NCI-H2107 (cell line): ENCODE measurements around the gene SLC25A40.
"Not testable (repeated sequence)": the region's sequence is repeated elsewhere in the genome, so short reads cannot be mapped to it uniquely, and the experiment has no call there.

ENCODE experiments used
- DNase-seq: peaks from one replicate; lab custom pipeline; 2025; lab: John Stamatoyannopoulos, UW

The SLC25A40 gene

GRCh38 chr7:87876040-87876868 is at the start of gene SLC25A40, which contains the start of gene DBF4:
Gene SLC25A40, minus strand, starts transcription at chr7:87876360. Its CDS starts 17,633 bp downstream, at chr7:87858727.
Gene DBF4, plus strand, starts transcription at chr7:87876493. Its CDS starts 240 bp downstream, at chr7:87876733.
- DNase-seq = peak; percentile 91

- DNase-seq = not testable (repeated sequence)
Observed at GRCh38 chr7:87922759-87923395, 46.7 kb upstream of the SLC25A40 start.

GRCh38 chr7:87920578-87920977 is 44.4 kb upstream of the SLC25A40 start:
- no peak for DNase-seq

GRCh38 chr7:87919875-87920274 is 43.7 kb upstream of the SLC25A40 start:
- no peak for DNase-seq

- DNase-seq = no peak
Observed at GRCh38 chr7:87918740-87919139, 42.6 kb upstream of the SLC25A40 start.

- no peak for DNase-seq
Observed at GRCh38 chr7:87912121-87912520, 36.0 kb upstream of the SLC25A40 start.

- not testable (repeated sequence) for DNase-seq
Observed at GRCh38 chr7:87908814-87909213, 32.7 kb upstream of the SLC25A40 start.

- not testable (repeated sequence) for DNase-seq
Observed at GRCh38 chr7:87907136-87907906, 31.2 kb upstream of the SLC25A40 start.

GRCh38 chr7:87899255-87899654 is 23.1 kb upstream of the SLC25A40 start:
- no peak for DNase-seq

- DNase-seq = no peak
Observed at GRCh38 chr7:87895363-87895762, 19.2 kb upstream of the SLC25A40 start.

GRCh38 chr7:87886875-87887274 is 10.7 kb upstream of the SLC25A40 start:
- DNase-seq = no peak

GRCh38 chr7:87885018-87885417 is 8.9 kb upstream of the SLC25A40 start:
- no peak for DNase-seq

GRCh38 chr7:87882151-87882937 is 6.2 kb upstream of the SLC25A40 start:
- no peak for DNase-seq

- no peak for DNase-seq
Observed at GRCh38 chr7:87878208-87878735, 2.1 kb upstream of the SLC25A40 start.

GRCh38 chr7:87877366-87878040 is 1.3 kb upstream of the SLC25A40 start:
- no peak for DNase-seq

- DNase-seq = peak; percentile 49
Observed at GRCh38 chr7:87876869-87877234, 692 bp upstream of the SLC25A40 start.

GRCh38 chr7:87875151-87876039 is 765 bp downstream of the SLC25A40 start:
- DNase-seq = no peak

- DNase-seq = no peak
Observed at GRCh38 chr7:87874066-87874465, 2.1 kb downstream of the SLC25A40 start.

GRCh38 chr7:87873328-87873727 is 2.8 kb downstream of the SLC25A40 start:
- not testable (repeated sequence) for DNase-seq

GRCh38 chr7:87872346-87872745 is 3.8 kb downstream of the SLC25A40 start:
- no peak for DNase-seq
